Hematopoietic multipotent progenitor cell treated with erythropoietin and hydrocortisone succinate and interleukin-3 and kit ligand, for 15 days (in vitro differentiated cells): Measurements from ENCODE around the gene GP1BB.

Source experiments
- DNase-seq: peaks from one replicate; pipeline ENCODE4 v3.0.0-alpha.2; 2015; ENCODE audit warnings: low spot score

GP1BB gene

GRCh38 chr22:19742160-19743066, 19.1 kb downstream of the GP1BB start:
- DNase-seq, result no peak

DNA sequence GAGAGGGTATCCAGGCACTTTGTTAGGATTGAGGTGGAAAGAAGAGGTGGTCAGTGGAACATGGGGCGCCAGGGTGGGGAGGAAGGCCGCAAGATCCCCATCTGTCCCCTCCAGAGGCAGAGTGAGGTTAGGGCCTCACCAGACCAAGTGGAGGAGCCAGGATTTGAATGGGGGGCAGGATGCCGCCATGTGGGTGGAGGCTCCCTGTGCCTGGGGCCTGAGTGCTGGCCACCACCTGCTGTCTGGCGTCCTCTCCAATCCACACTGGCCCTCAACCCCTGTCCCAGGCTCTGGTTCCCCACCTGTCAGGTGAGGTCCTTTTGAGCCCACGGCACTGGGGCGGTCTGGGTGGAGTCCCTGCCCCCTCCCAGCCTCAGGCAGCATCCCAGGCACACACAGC, 19.7 kb downstream of the GP1BB start:
- DNase-seq, result no peak

DNA sequence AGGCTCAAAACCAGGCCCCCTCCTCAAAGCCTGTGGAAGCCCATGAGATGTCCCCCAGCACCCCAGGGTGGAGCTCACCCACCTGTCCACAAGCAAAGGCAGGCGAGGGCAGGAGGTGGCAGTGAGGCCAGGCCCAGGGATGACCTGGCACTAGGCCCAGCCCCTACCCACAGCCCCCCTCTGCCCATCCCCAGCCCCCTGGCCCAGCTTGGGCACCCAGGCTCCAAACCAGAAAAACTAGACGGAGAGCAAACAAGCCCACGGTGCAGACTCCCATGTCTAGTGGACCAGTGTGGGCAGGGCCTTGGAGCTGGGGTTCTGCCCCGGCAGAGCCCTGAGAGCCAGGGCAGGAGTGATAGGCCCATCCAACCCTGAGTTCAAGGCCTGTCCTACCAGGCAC, 20.3 kb downstream of the GP1BB start:
- no peak for DNase-seq

DNA sequence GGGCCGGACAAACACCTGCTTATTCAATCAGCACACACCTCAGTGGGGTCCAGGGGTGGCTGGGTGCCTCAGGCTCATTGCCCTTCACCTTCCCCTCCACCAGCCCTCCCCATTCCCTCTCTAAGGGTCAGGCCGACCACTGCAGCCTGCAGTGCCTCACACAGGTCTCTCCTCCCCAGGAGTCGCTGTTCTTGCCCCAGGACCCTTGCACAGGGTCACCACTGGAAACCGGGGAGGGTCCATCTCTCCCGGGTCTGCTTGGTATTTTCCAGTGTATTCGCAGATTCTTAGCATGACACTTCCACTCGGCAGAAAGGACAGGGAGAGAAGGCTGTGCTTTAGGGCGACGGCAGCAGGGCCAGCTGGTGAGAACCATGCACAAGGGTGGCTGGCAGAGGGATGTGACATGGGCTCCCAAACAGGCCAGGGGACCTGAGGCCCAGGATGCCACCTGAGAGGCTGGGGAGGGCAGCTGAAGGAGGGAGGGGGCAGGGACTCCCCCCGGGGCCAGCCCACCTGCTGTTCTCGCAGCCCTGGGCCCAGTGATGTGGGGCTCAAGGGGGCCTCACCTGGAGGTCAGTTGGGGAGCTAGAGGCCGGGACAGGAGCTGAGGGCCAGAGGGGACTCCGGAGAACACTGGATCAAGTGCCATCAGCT, 21.1 kb downstream of the GP1BB start:
- DNase-seq, result no peak

DNA sequence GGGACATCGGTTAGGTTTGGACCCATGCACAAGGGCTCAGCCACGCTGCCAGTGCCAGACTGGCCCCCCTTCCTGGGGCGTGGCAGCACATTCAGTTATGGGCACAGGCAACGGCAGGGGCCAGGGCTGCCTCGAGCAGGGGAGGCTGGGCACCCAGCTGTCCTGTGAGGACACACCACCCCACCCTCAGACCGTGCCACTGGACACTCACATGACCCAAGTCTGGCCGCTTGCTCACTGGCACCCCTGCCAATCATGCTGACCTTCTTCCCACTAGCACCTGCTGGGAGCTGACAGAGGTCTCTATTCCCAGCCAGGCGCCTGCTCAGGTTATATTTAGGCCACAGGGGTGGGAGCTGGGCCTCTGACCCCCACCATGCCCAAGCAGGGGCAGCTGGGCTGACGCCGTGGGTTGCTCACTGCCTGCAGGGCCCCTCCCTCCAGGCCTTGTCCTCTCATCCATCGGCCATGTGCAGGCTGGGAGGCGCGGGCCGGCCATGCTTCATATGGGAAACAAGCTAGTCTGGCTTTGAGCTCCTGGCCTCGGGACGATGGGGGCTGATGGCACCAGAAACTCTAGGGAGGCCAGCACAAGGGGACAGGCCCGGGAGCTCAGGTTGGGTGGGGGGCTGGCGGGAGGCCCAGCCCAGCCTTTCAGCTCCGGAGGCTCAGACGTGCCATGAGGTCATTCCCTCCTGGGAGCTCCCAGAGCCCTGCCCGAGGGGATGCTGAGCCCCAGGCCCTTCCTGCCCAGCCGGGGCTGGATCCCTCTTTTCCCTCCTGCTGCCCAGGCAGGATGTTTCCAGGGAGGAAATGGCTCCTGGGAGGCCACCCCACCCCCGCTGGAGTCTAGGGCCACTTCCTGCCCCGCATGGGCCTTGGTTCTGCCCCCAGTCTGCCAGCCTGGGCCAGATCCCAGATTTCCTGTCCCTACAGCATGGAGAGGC, 22.1 kb downstream of the GP1BB start:
- DNase-seq, result no peak

DNA sequence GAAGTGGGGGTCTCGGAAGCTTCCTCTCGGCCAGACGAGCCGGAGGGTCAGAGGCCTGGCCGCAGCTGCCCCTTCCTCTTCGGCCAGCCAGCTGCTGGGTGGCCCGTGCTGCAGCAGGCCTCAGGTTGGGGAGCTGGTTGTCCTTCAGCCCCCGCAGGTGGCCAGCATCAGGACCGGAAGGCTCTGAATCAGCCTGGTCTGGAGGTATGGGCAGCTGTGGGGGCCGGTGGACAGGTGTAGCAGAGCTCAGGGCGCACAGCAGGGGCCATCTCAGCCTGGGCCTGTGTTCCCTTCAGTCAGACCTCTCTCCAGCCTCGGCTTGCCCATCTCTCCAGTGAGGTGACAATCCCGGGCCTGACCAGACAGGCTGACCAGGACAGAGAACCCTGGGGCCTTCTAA, 23.4 kb downstream of the GP1BB start:
- no peak for DNase-seq

DNA sequence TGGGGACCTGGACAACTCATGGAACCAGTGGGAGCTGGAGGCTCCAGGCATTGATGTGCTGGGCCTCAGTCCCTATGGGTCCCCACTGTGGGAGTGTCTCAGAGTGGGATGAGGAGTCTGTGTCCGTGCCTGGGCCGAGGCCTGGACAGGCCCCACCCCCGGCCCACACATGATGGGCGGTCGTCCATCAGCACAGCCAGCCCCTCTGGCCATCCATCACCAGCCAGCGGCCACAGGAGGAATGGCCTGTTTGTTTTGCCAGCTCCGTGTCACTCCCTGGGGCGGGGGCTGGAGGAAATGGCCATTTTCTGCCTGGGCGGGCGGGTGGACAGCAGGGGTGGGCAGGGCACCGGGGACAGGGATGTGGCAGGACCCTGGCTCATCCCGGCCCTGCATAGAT, 24.2 kb downstream of the GP1BB start:
- no peak for DNase-seq

GRCh38 chr22:19748139-19748538, 24.8 kb downstream of the GP1BB start:
- DNase-seq, result no peak

DNA sequence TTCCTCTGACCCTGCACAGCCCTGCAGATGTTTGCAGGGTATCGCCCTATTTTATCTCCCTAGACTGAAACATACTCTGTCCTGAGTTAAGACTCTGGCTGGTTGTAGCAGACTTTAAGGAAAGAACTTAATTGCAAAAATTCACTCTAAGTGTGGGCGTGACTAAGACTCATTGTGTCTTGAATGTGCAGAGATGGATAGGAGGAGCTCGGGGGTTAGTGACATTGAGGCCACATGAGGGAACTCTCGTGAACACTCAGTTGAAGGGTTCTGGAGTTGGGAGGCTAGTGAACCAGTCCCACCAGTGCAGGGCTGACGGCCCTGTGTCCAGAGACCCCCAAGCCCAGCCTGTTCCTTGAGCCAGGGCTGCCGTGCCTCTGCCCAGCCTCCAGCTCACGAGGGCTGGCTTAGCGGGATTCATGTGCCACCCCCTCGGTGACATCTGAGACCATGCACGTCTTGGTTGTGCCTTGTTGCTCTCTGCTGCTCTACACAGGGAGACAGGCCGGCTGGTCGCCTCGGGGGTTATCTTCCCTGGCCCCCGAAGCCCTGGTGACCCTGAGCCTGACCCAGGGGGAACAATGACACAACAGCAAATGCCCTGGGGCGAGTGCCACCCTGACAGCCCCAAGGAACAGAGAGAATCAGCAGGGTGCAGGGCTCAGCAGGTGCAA, 25.8 kb downstream of the GP1BB start:
- DNase-seq, result no peak

GRCh38 chr22:19749876-19750275, 26.5 kb downstream of the GP1BB start:
- DNase-seq, result no peak

DNA sequence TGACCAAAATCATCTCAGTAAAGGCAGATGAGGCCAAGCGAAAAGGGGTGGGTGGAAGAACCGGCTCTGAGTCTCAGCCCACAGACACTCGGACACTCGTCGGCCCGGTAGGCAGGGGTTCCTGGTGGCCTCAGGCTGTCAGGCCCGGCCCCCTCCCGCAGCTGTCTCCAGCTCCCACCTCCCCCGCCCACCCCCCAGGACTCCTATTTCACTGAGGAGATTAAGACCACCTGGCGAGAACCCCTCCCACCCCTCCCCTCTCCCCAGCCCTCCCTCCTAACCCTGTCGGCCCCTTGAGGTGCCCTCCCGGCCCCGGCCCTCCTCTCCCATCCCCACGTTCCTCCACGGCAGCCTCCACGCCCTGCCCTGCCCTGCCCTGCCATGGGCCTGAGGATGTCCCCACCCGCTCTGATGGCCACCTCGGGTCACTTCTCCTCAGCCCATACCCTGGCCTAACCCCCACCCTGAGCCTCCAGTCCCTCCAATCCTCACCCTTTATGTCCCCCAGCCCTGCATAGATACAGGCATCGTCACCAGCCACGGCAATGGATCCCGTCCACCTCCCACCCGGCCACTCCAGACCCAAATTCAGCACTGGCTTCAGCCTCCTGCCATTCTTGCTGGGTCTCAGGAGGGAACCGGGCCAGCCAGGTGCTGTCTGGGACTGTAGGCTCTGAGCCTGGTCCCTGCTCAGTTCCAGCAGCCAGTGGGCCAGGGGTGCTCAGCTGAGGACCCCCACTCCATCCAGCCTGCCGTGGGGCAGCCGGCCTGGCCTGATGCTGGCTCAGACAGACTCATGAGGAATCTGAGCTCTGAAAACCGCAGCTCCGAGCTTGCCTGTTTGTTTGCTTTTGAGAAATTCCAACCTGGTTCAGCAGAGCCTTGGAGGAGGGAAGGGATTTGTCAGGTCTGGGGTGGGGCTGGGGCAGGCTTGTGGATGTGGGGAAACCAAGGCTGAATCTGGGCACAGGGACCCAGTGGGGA, 27.5 kb downstream of the GP1BB start:
- DNase-seq, result no peak

DNA sequence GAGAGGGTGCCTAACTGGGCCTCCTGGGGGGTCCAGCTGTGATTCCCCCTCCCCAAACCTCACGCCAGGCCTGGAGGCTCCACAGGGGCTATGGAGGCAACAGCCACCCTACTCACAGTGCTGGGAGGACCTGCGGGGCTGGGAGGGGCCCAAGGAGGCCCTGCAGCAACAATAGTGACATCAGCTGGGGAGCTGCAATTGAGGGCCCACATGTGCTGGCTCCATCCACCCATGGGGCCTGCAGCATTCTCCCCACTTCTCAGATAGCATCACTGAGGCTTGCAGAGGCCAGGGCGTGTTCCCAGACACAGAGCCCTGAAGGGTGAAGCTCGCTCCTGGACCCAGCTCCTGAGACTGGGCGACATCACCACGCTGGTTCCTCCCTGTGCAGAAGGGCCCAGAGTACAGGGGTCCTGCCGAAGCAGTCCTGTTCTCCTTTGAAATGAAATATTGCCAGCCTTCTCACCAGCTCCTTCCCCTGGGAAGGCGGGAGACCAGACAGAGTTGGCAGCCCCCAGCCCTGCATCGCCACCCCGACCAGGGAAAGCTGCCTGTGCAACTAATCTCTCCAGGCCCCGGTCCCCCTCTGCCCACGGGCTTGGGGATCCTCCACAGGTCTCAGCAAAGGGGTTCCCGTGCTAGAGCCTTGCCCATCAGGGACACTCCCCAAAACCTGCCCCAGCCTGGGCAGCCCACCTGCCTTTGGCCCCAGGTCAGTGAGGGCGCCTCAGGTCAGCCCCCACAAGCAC, 28.3 kb downstream of the GP1BB start:
- DNase-seq, result no peak

DNA sequence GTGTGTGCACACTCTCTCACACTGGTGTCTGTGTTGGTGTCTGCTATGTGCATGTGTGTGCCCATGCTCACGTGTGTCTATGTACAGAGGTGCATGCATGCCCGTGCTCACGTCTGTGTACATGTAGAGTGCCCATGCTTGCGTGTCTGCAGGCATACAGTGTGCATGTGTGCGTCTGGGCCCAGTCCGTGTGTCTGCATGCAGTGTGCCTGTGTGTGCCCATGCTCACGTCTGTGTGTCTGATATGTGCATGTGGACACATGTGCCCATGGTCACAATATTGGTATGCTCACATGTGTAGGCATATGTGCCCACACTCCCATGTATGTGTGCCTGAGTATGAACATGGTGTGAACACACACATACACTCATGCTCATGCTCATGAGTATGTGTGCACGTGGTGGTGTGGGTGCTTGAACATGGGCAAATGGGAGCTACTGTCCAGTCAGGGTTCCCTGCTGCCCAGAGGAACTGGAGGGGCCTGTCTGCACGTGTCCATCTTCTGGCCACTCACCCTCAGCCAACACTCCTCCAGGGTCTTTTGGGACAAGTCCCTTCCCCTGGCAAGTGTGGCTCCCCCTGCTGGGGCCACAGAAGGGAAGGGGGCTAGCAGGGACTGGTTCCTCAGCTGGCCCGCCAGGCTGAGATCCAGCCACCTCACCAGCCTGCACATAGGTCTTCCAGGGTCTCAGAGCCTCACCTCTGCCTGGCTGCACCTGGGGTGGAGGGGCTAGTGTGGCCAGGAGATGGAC, 29.9 kb downstream of the GP1BB start:
- DNase-seq, result no peak

DNA sequence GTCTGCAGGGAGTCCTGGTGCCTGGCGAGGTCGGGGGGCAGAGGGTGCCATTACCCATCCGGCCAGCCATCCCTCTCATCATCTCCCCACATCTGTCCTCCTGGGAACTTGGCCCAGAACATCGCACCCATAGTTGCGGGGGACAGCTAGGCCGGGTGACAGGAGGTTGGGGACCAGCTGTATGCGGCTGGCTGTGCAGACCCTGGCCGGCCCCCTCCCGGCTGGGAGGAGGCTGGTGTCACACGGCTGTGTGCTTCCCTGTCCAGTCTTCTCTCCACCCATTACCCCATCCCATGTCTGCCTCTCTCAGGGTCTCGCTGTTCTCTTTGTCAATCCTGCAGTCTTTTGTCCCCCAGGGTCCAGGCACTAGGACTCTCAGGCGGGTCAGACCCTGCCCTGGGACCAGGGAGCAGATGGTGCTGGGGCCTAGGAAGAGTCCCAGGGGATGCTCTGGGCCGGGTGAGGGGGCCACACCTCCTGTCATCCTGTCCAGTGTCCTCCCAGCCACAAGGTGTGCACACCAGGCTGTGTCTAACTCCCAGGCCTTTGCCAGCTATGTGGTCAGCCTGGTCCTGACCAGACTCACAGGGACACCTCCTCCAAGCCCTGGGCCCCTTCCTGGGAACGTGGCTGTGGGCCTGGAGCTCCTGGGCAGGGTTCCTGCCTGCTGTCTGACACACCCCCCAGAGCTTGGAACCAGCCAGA, 30.8 kb downstream of the GP1BB start:
- no peak for DNase-seq

GRCh38 chr22:19754701-19755144, 31.4 kb downstream of the GP1BB start:
- DNase-seq, result no peak

DNA sequence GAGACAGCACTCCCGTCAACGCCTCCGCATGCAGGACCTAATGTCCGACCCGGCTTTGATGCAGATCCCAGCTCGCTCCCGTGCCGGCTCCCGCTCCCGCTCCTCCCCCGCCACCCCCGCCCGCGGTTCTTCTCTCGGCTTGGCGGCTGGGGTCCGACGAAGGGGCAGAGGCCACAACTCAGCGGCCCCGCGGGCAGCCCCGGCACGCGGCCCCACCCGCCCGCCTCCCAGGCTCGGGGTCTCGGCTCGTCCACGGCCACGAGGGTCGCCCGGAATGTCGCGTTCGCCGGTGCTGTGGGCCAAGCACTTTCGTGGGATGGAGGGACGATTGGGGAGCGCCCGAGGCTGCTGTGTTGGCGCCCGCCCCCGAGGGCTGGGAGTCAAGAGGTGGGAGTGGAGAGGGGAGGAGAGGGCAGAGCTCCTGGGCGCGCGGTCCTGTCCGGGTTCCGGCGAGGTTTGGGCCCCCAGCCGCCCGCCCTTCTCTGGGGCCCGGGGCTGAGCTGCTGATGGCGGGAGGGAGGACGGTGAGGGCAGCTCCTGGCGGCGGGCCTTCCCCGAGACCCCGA, 31.9 kb downstream of the GP1BB start:
- no peak for DNase-seq

DNA sequence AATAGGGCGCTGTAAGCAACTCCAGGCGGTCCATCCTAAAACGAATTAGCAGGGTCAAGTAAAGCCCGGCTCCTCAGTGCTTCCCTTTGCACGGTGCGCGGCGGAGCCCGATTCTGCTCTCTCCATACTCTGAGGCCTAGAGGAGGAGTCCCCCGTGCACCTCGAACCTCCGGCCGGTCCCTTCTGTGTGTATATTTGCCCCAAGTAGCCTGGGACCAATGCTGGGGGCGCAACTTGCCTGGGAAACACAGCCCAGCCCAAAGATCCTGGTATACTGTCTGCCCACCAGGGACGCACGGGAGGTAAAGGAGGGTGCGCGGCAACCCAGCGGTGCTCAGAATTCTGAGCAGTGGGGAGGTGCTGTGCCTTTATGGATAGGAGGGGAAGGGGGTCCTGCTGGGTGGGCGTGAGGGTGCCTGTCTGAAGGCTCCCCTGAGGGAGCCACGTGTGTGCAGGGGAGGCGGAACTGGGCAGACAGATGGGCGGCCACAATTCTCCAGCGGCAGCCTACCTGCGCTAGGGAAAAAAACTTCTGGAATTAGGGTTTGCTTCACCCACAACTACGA, 32.5 kb downstream of the GP1BB start:
- DNase-seq, result no peak
